ENCODE measurements around the gene SLC35F2. TPM values are rescaled to one million over a fixed set of nuclear protein-coding genes. Genes with fewer than 3 reads are reported as not detected.
"Not testable (repeated sequence)": the region's sequence is repeated elsewhere in the genome, so short reads cannot be mapped to it uniquely, and the experiment has no call there.

SLC35F2 gene
- total RNA-seq, 2 experiments from 2014 or later = 8.7 to 11.0 TPM

GRCh38 chr11:107780136-107780535, 78.5 kb downstream of the SLC35F2 start:
- POLR2A ChIA-PET = no interaction called here
- no peak overlapping the region for H3K27ac Mint-ChIP-seq
- no peak for DNase-seq
- H3K4me3 Mint-ChIP-seq = no peak overlapping the region
- H3K9me3 Mint-ChIP-seq (ENCODE audit: insufficient read depth) = no peaks in the 10 kb centered on the region
- no peaks in the 10 kb centered on the region for H3K36me3 Mint-ChIP-seq (ENCODE audit: low read depth)
- ATAC-seq = no peak
- peaks cover 19% of the 10 kb centered on the region for H3K27me3 Mint-ChIP-seq (ENCODE audit: low read depth)
- CTCF ChIA-PET = no interaction called here
- H3K4me1 Mint-ChIP-seq (ENCODE audit: low read depth) = no peaks in the 10 kb centered on the region

- CTCF ChIA-PET = no interaction called here
- Mint-ChIP-seq H3K27ac (no peak overlapping the region), H3K36me3 (ENCODE audit: low read depth) (no peaks in the 10 kb centered on the region), H3K27me3 (ENCODE audit: low read depth) (peaks cover 17% of the 10 kb centered on the region), H3K9me3 (ENCODE audit: insufficient read depth) (no peaks in the 10 kb centered on the region), H3K4me1 (ENCODE audit: low read depth) (no peaks in the 10 kb centered on the region), H3K4me3 (no peak overlapping the region)
- DNase-seq = no peak
- no peak for ATAC-seq
- POLR2A ChIA-PET = no interaction called here
Observed at GRCh38 chr11:107778839-107779517, 79.6 kb downstream of the SLC35F2 start.

- Mint-ChIP-seq H3K36me3 (ENCODE audit: low read depth) (no peaks in the 10 kb centered on the region), H3K4me1 (ENCODE audit: low read depth) (no peaks in the 10 kb centered on the region), H3K9me3 (ENCODE audit: insufficient read depth) (no peaks in the 10 kb centered on the region), H3K27ac (no peak overlapping the region), H3K27me3 (ENCODE audit: low read depth) (peaks cover 24% of the 10 kb centered on the region), H3K4me3 (no peak overlapping the region)
- ATAC-seq (no peak), DNase-seq (no peak)
- POLR2A ChIA-PET = no interaction called here
- CTCF ChIA-PET = no interaction called here
Observed at GRCh38 chr11:107777110-107777509, 81.5 kb downstream of the SLC35F2 start.

- POLR2A ChIA-PET = no interaction called here
Observed at GRCh38 chr11:107776062-107776461, 82.5 kb downstream of the SLC35F2 start.

GRCh38 chr11:107770551-107770951, 88.0 kb downstream of the SLC35F2 start:
- no peak overlapping the region for H3K4me3 Mint-ChIP-seq
- no peak for DNase-seq
- no peaks in the 10 kb centered on the region for H3K36me3 Mint-ChIP-seq (ENCODE audit: low read depth)
- no peak for ATAC-seq
- CTCF ChIA-PET = interaction anchor here (0.7 to 3.7 kb wide), 10 partner anchors 11 to 221 kb away, joined by 3 to 26 read pairs (median 6); partner anchors contain the start of gene ALKBH8
- no peak overlapping the region for H3K27ac Mint-ChIP-seq
- peaks cover 3% of the 10 kb centered on the region for H3K4me1 Mint-ChIP-seq (ENCODE audit: low read depth)
- H3K9me3 Mint-ChIP-seq (ENCODE audit: insufficient read depth) = no peaks in the 10 kb centered on the region
- peaks cover 18% of the 10 kb centered on the region for H3K27me3 Mint-ChIP-seq (ENCODE audit: low read depth)
- POLR2A ChIA-PET = no interaction called here

More at GRCh38 chr11:107776062-107776461, 82.5 kb downstream of the SLC35F2 start:
- Mint-ChIP-seq H3K4me1 (ENCODE audit: low read depth) (no peaks in the 10 kb centered on the region), H3K27me3 (ENCODE audit: low read depth) (peaks cover 24% of the 10 kb centered on the region), H3K9me3 (ENCODE audit: insufficient read depth) (no peaks in the 10 kb centered on the region), H3K4me3 (no peak overlapping the region), H3K27ac (no peak overlapping the region), H3K36me3 (ENCODE audit: low read depth) (no peaks in the 10 kb centered on the region)
- ATAC-seq (no peak), DNase-seq (no peak)
- CTCF ChIA-PET = no interaction called here

GRCh38 chr11:107769189-107769588, 89.4 kb downstream of the SLC35F2 start:
- Mint-ChIP-seq H3K36me3 (ENCODE audit: low read depth) (no peaks in the 10 kb centered on the region), H3K9me3 (ENCODE audit: insufficient read depth) (no peaks in the 10 kb centered on the region), H3K27ac (no peak overlapping the region), H3K4me1 (ENCODE audit: low read depth) (peaks cover 3% of the 10 kb centered on the region), H3K4me3 (no peak overlapping the region), H3K27me3 (ENCODE audit: low read depth) (peaks cover 30% of the 10 kb centered on the region)
- POLR2A ChIA-PET = no interaction called here
- ATAC-seq (no peak), DNase-seq (no peak)
- CTCF ChIA-PET = interaction anchor here (3.7 kb wide), 1 partner anchor 10 kb away, joined by 26 read pairs; no protein-coding TSS in a partner anchor

- peaks cover 15% of the 10 kb centered on the region for H3K27me3 Mint-ChIP-seq (ENCODE audit: low read depth)
- H3K4me1 Mint-ChIP-seq (ENCODE audit: low read depth); H3K9me3 Mint-ChIP-seq (ENCODE audit: insufficient read depth); ATAC-seq; DNase-seq; H3K27ac Mint-ChIP-seq; POLR2A ChIA-PET; H3K36me3 Mint-ChIP-seq (ENCODE audit: low read depth); H3K4me3 Mint-ChIP-seq: not testable (repeated sequence)
- CTCF ChIA-PET = interaction anchor here (1.5 to 5.0 kb wide), 2 partner anchors 12 to 17 kb away, joined by 4 to 26 read pairs; no protein-coding TSS in a partner anchor
Observed at GRCh38 chr11:107758719-107759355, 99.8 kb downstream of the SLC35F2 start.

- CTCF ChIA-PET = interaction anchor here (1.5 to 5.0 kb wide), 2 partner anchors 13 to 16 kb away, joined by 4 to 26 read pairs; no protein-coding TSS in a partner anchor
- Mint-ChIP-seq H3K27ac (no peak overlapping the region), H3K27me3 (ENCODE audit: low read depth) (peaks cover 13% of the 10 kb centered on the region), H3K9me3 (ENCODE audit: insufficient read depth) (no peaks in the 10 kb centered on the region), H3K4me3 (no peak overlapping the region), H3K36me3 (ENCODE audit: low read depth) (no peaks in the 10 kb centered on the region), H3K4me1 (ENCODE audit: low read depth) (no peaks in the 10 kb centered on the region)
- ATAC-seq (no peak), DNase-seq (no peak)
- POLR2A ChIA-PET = no interaction called here
Observed at GRCh38 chr11:107757661-107758060, 100.9 kb downstream of the SLC35F2 start.

GRCh38 chr11:107756553-107756952, 102.0 kb downstream of the SLC35F2 start:
- ChIA-PET POLR2A (no interaction called here), CTCF (interaction anchor here (1.5 kb wide), 1 partner anchor 14 kb away, joined by 6 read pairs; no protein-coding TSS in a partner anchor)
- H3K36me3 Mint-ChIP-seq (ENCODE audit: low read depth) = no peaks in the 10 kb centered on the region
- H3K9me3 Mint-ChIP-seq (ENCODE audit: insufficient read depth) = no peaks in the 10 kb centered on the region
- no peaks in the 10 kb centered on the region for H3K4me1 Mint-ChIP-seq (ENCODE audit: low read depth)
- ATAC-seq = no peak
- no peak overlapping the region for H3K4me3 Mint-ChIP-seq
- no peak overlapping the region for H3K27ac Mint-ChIP-seq
- H3K27me3 Mint-ChIP-seq (ENCODE audit: low read depth) = peaks cover 18% of the 10 kb centered on the region
- no peak for DNase-seq

- DNase-seq (no peak), ATAC-seq (no peak)
- POLR2A ChIA-PET = no interaction called here
- H3K27me3 Mint-ChIP-seq (ENCODE audit: low read depth) = peaks cover 23% of the 10 kb centered on the region
- CTCF ChIA-PET = no interaction called here
- H3K4me3 Mint-ChIP-seq = no peak overlapping the region
- no peak overlapping the region for H3K27ac Mint-ChIP-seq
- no peaks in the 10 kb centered on the region for H3K9me3 Mint-ChIP-seq (ENCODE audit: insufficient read depth)
- H3K36me3 Mint-ChIP-seq (ENCODE audit: low read depth) = no peaks in the 10 kb centered on the region
- H3K4me1 Mint-ChIP-seq (ENCODE audit: low read depth) = no peaks in the 10 kb centered on the region
Observed at GRCh38 chr11:107752949-107753822, 105.4 kb downstream of the SLC35F2 start.

- ChIA-PET CTCF (no interaction called here), POLR2A (no interaction called here)
- H3K36me3 Mint-ChIP-seq (ENCODE audit: low read depth) = no peaks in the 10 kb centered on the region
- H3K27ac Mint-ChIP-seq = no peak overlapping the region
- no peaks in the 10 kb centered on the region for H3K4me1 Mint-ChIP-seq (ENCODE audit: low read depth)
- no peak for ATAC-seq
- H3K9me3 Mint-ChIP-seq (ENCODE audit: insufficient read depth) = no peaks in the 10 kb centered on the region
- no peak for DNase-seq
- H3K27me3 Mint-ChIP-seq (ENCODE audit: low read depth) = peaks cover 24% of the 10 kb centered on the region
- no peak overlapping the region for H3K4me3 Mint-ChIP-seq
Observed at GRCh38 chr11:107752508-107752907, 106.1 kb downstream of the SLC35F2 start.

GRCh38 chr11:107751082-107751481, 107.5 kb downstream of the SLC35F2 start:
- POLR2A ChIA-PET = no interaction called here
- Mint-ChIP-seq H3K36me3 (ENCODE audit: low read depth) (no peaks in the 10 kb centered on the region), H3K27ac (no peak overlapping the region), H3K27me3 (ENCODE audit: low read depth) (peaks cover 20% of the 10 kb centered on the region), H3K4me1 (ENCODE audit: low read depth) (no peaks in the 10 kb centered on the region), H3K9me3 (ENCODE audit: insufficient read depth) (no peaks in the 10 kb centered on the region), H3K4me3 (no peak overlapping the region)
- CTCF ChIA-PET = no interaction called here
- no peak for ATAC-seq
- DNase-seq = no peak

Measured in activated CD8-positive, alpha-beta T cell treated with anti-CD3 and anti-CD28 coated beads, Interleukin-2, amount 10 ng/mL, durations not matched to agents 7 days and 5 days (primary cell).